Chondrocyte (in vitro differentiated cells): Measurements from ENCODE around the gene ADH5. TPM values are rescaled to one million over a fixed set of nuclear protein-coding genes. Genes with fewer than 3 reads are reported as not detected.
"Not testable (repeated sequence)": the region's sequence is repeated elsewhere in the genome, so short reads cannot be mapped to it uniquely, and the experiment has no call there.

Experiments
- DNase-seq: peaks from one replicate; pipeline ENCODE4 v3.0.0; 2021; ENCODE audit warnings: mixed read lengths, low spot score
- H3K27ac Mint-ChIP-seq: one replicate; pipeline ENCODE4 v1.8.0; 2021; ENCODE audit warnings: mild to moderate bottlenecking, moderate library complexity, mixed read lengths; ENCODE audit not compliant: unreplicated experiment
- H3K27me3 Mint-ChIP-seq: 2 replicates; pipeline ENCODE4 v1.8.0; 2021; ENCODE audit warnings: low read depth, mixed read lengths
- H3K36me3 Mint-ChIP-seq: 2 replicates; pipeline ENCODE4 v1.8.0; 2021; ENCODE audit warnings: low read depth, mixed read lengths
- H3K4me1 Mint-ChIP-seq: 2 replicates; pipeline ENCODE4 v1.8.0; 2021; ENCODE audit warnings: low read depth, mild to moderate bottlenecking, mixed read lengths
- H3K4me3 Mint-ChIP-seq: one replicate; pipeline ENCODE4 v1.8.0; 2021; ENCODE audit warnings: mild to moderate bottlenecking, moderate library complexity, mixed read lengths; ENCODE audit not compliant: unreplicated experiment
- H3K9me3 Mint-ChIP-seq: 2 replicates; pipeline ENCODE4 v1.8.0; 2021; ENCODE audit warnings: low read depth, mixed read lengths
- total RNA-seq: library from RNA; stranded (reverse); gene quantifications from 3 replicates; pipeline ENCODE4 v1.2.1, GENCODE V29; 2021
- TF ChIP-seq, protein P1 (sequence below): fragments of 200-600 bp; sonication (generic); IDR thresholded peaks from 2 replicates; pipeline ENCODE4 v1.5.0; 2021; ENCODE audit warnings: antibody characterized with exemption, mild to moderate bottlenecking, moderate library complexity

ADH5 gene
- total RNA-seq, 1 donor from 2014 or later: 167 TPM

- no peaks in the 10 kb centered on the region for H3K27me3 Mint-ChIP-seq
- TF ChIP-seq, protein P1, sequence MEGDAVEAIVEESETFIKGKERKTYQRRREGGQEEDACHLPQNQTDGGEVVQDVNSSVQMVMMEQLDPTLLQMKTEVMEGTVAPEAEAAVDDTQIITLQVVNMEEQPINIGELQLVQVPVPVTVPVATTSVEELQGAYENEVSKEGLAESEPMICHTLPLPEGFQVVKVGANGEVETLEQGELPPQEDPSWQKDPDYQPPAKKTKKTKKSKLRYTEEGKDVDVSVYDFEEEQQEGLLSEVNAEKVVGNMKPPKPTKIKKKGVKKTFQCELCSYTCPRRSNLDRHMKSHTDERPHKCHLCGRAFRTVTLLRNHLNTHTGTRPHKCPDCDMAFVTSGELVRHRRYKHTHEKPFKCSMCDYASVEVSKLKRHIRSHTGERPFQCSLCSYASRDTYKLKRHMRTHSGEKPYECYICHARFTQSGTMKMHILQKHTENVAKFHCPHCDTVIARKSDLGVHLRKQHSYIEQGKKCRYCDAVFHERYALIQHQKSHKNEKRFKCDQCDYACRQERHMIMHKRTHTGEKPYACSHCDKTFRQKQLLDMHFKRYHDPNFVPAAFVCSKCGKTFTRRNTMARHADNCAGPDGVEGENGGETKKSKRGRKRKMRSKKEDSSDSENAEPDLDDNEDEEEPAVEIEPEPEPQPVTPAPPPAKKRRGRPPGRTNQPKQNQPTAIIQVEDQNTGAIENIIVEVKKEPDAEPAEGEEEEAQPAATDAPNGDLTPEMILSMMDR: no peak
- no peak for DNase-seq
- H3K36me3 Mint-ChIP-seq: peaks cover 49% of the 10 kb centered on the region
- no peaks in the 10 kb centered on the region for H3K9me3 Mint-ChIP-seq
- H3K4me3 Mint-ChIP-seq: no peak overlapping the region
- no peak overlapping the region for H3K27ac Mint-ChIP-seq
- H3K4me1 Mint-ChIP-seq: no peaks in the 10 kb centered on the region
Measured at GRCh38 chr4:99074816-99075215, 13.8 kb downstream of the ADH5 start.

DNA sequence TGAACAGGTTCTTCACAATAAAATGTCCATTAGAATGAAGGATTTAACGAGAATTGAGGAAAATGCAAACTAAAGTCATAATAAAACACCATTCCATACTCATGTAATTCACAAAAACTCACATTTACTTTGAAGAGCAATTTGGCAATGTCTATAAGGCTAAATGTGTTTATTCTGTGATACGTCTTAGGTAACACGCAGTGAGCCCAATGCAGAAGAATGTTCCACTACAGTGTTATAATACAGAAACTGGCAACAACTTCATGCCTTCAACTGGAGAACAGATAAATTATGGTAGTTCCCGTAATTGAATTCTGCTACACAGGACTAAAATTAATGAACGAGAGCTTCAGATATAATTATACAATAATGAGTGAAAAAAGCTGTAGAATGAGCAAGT is 17.4 kb downstream of the ADH5 start:
- no peak for DNase-seq
- TF ChIP-seq, protein P1: no peak
- H3K36me3 Mint-ChIP-seq: peaks cover 41% of the 10 kb centered on the region
- peaks cover 7% of the 10 kb centered on the region for H3K4me1 Mint-ChIP-seq
- H3K27ac Mint-ChIP-seq: no peak overlapping the region
- H3K27me3 Mint-ChIP-seq: no peaks in the 10 kb centered on the region
- H3K9me3 Mint-ChIP-seq: peaks cover 3% of the 10 kb centered on the region
- H3K4me3 Mint-ChIP-seq: no peak overlapping the region

- Mint-ChIP-seq H3K36me3 (peaks cover 26% of the 10 kb centered on the region), H3K4me3 (no peak overlapping the region), H3K27me3 (no peaks in the 10 kb centered on the region), H3K27ac (peak overlapping the region; percentile 6), H3K9me3 (peaks cover 6% of the 10 kb centered on the region), H3K4me1 (peaks cover 11% of the 10 kb centered on the region)
- TF ChIP-seq, protein P1: no peak
- no peak for DNase-seq
Measured at GRCh38 chr4:99067617-99068016, 21.0 kb downstream of the ADH5 start.

DNA sequence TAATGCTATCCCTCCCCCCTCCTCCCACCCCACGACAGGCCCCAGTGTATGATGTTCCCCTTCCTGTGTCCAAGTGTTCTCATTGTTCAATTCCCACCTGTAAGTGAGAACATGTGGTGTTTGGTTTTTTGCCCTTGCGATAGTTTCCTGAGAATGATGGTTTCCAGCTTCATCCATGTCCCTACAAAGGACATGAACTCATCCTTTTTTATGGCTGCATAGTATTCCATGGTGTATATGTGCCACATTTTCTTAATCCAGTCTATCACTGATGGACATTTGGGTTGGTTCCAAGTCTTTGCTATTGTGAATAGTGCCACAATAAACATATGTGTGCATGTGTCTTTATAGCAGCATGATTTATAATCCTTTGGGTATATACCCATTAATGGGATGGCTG is 23.1 kb downstream of the ADH5 start:
- not testable (repeated sequence) for H3K4me3 Mint-ChIP-seq, DNase-seq, H3K9me3 Mint-ChIP-seq, H3K27ac Mint-ChIP-seq, H3K27me3 Mint-ChIP-seq
- peaks cover 22% of the 10 kb centered on the region for H3K4me1 Mint-ChIP-seq
- H3K36me3 Mint-ChIP-seq: peaks cover 19% of the 10 kb centered on the region

DNA sequence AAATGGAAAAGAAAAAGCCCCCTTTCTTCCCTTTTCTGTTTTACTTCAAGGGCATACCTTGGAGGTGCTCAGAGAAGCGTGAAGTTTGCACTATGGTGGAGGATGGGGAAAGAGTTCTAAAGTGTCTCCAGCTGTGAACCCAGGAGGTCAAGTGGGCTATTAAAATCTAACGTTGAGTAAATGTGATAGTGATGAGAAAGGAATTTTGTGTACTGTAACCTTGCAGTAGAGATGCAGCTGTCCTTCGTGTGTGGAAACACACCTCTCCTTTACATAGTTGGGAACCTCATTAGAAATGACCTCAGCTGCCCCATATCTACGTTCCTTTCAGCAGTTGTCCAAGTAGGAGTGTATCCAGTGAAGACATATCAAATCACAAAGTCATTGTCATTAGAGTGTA is 26.5 kb downstream of the ADH5 start:
- Mint-ChIP-seq H3K36me3 (peaks cover 23% of the 10 kb centered on the region), H3K27ac (no peak overlapping the region), H3K9me3 (peaks cover 8% of the 10 kb centered on the region), H3K4me1 (peaks cover 28% of the 10 kb centered on the region), H3K4me3 (no peak overlapping the region), H3K27me3 (no peaks in the 10 kb centered on the region)
- TF ChIP-seq, protein P1: no peak
- DNase-seq: no peak

GRCh38 chr4:99061048-99061700 is 27.4 kb downstream of the ADH5 start:
- Mint-ChIP-seq H3K27ac (peak overlapping the region; percentile 94), H3K27me3 (no peaks in the 10 kb centered on the region)

More at GRCh38 chr4:99061048-99061700, 27.4 kb downstream of the ADH5 start:
- Mint-ChIP-seq H3K4me1 (peaks cover 30% of the 10 kb centered on the region), H3K36me3 (peaks cover 22% of the 10 kb centered on the region), H3K4me3 (no peak overlapping the region), H3K9me3 (peaks cover 5% of the 10 kb centered on the region)
- DNase-seq: no peak
- TF ChIP-seq, protein P1: no peak
